ENCODE results near the gene CEP131.
A peak's percentile ranks its signal among the peaks of the same experiment; 100 is the strongest.

The CEP131 gene

DNA sequence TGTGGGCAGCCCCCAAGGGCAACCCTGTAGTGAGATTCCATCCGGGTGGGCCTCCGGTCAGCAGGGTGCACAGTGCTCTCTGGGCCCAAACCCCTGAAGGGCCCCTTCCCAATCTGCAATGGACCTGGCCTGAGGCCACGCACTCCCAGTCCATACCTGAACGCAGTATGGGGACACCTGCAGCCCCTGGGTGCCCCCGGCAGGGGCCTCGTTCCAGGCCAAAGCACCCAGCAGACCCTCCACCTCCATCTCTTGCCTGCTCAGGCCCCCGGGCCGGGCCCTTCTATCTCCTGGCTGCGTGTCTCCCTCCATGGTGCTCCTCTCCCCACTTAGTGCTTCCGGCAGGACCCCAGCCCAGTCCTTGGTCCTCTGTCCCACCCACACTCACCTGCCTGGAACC, 39.4 kb downstream of the CEP131 start:
- Histone ChIP-seq H3K27me3 (ENCODE audit: insufficient read depth, low read depth, severe bottlenecking) (no peaks in the 10 kb centered on the region), H3K9me3 (ENCODE audit: severe bottlenecking) (peaks cover 5% of the 10 kb centered on the region), H3K36me3 (peaks cover 13% of the 10 kb centered on the region), H3K27ac (no peak overlapping the region; the same call in 1 of the 2 replicates), H3K4me3 (ENCODE audit: low read depth, low read length) (no peak overlapping the region)
- DNase-seq: no peak
- TF ChIP-seq, protein P1, sequence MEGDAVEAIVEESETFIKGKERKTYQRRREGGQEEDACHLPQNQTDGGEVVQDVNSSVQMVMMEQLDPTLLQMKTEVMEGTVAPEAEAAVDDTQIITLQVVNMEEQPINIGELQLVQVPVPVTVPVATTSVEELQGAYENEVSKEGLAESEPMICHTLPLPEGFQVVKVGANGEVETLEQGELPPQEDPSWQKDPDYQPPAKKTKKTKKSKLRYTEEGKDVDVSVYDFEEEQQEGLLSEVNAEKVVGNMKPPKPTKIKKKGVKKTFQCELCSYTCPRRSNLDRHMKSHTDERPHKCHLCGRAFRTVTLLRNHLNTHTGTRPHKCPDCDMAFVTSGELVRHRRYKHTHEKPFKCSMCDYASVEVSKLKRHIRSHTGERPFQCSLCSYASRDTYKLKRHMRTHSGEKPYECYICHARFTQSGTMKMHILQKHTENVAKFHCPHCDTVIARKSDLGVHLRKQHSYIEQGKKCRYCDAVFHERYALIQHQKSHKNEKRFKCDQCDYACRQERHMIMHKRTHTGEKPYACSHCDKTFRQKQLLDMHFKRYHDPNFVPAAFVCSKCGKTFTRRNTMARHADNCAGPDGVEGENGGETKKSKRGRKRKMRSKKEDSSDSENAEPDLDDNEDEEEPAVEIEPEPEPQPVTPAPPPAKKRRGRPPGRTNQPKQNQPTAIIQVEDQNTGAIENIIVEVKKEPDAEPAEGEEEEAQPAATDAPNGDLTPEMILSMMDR (IDR thresholded peaks at IDR 0.05; ENCODE audit: low read depth, low read length): no peak

DNA sequence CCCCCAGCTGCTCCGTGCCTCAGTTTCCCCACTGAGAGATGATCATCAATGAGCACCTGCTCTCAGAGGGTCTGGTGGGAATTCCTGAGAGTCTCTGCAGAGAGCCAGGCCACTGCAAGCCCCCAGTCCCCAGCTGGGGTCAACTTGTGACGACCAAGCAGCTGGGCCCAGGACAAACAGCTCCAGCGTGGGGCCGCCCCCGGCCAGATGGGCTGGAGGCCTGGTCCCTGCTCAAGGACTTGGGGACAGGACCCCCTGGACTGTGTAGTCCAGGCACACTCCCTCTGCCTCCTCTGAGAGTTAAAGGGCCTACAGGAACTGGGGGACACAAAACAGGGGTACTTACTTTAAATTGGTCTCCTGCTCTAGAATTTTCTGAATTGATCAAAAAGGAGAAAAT, 40.2 kb downstream of the CEP131 start:
- DNase-seq: no peak
- Histone ChIP-seq H3K27ac (no peak overlapping the region), H3K36me3 (peaks cover 6% of the 10 kb centered on the region; the same call in 1 of the 2 replicates), H3K9me3 (ENCODE audit: severe bottlenecking) (peaks cover 5% of the 10 kb centered on the region), H3K4me3 (ENCODE audit: low read depth, low read length) (no peak overlapping the region), H3K27me3 (ENCODE audit: insufficient read depth, low read depth, severe bottlenecking) (no peaks in the 10 kb centered on the region)
- TF ChIP-seq, protein P1 (IDR thresholded peaks at IDR 0.05; ENCODE audit: low read depth, low read length): no peak

DNA sequence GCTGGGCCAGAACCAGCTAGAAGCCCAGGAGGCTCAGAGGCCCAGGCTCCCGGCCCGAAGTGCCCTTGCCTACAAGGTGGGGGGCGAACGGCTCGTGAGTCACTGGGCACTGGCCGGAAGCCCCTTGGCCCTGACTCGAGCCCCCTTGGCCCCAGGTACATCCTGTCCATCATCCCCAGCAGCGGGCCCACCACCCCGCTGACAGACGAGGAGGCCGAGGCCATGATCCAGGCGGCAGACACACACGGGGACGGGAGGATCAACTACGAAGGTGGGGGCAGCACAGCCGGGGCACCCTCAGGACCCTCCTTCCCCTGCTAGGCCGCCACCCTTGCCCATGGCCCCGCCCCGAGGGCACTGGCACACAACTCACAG, 41.0 kb downstream of the CEP131 start:
- Histone ChIP-seq H3K27ac (no peak overlapping the region), H3K36me3 (no peaks in the 10 kb centered on the region), H3K9me3 (ENCODE audit: severe bottlenecking) (peaks cover 5% of the 10 kb centered on the region), H3K27me3 (ENCODE audit: insufficient read depth, low read depth, severe bottlenecking) (no peaks in the 10 kb centered on the region), H3K4me3 (ENCODE audit: low read depth, low read length) (no peak overlapping the region)
- TF ChIP-seq, protein P1 (IDR thresholded peaks at IDR 0.05; ENCODE audit: low read depth, low read length): no peak
- no peak for DNase-seq

GRCh38 chr17:81180836-81181810, 41.6 kb downstream of the CEP131 start:
- Histone ChIP-seq H3K9me3 (ENCODE audit: severe bottlenecking) (peaks cover 5% of the 10 kb centered on the region), H3K27me3 (ENCODE audit: insufficient read depth, low read depth, severe bottlenecking) (no peaks in the 10 kb centered on the region), H3K36me3 (no peaks in the 10 kb centered on the region), H3K4me3 (ENCODE audit: low read depth, low read length) (no peak overlapping the region), H3K27ac (no peak overlapping the region; the same call in 1 of the 2 replicates)
- TF ChIP-seq, protein P1 (IDR thresholded peaks at IDR 0.05; ENCODE audit: low read depth, low read length): no peak
- no peak for DNase-seq

GRCh38 chr17:81179861-81180260, 42.9 kb downstream of the CEP131 start:
- H3K27me3 ChIP-seq (ENCODE audit: insufficient read depth, low read depth, severe bottlenecking): no peaks in the 10 kb centered on the region
- no peaks in the 10 kb centered on the region for H3K36me3 ChIP-seq
- peaks cover 18% of the 10 kb centered on the region for H3K9me3 ChIP-seq (ENCODE audit: severe bottlenecking)
- peak overlapping the region; percentile 33; the same call in 1 of the 2 replicates for H3K27ac ChIP-seq
- no peak for DNase-seq
- H3K4me3 ChIP-seq (ENCODE audit: low read depth, low read length): no peak overlapping the region
- TF ChIP-seq, protein P1 (IDR thresholded peaks at IDR 0.05; ENCODE audit: low read depth, low read length): no peak
